Mucosa of descending colon (tissue), 3 donors: ENCODE measurements around the gene PLCB4. TPM values are rescaled to one million over a fixed set of nuclear protein-coding genes. Genes with fewer than 3 reads are reported as not detected.
A peak's percentile ranks its signal among the peaks of the same experiment; 100 is the strongest.

Experiments
- ATAC-seq: fragments of 200-7000 bp; cut with Tn5 transposase; one replicate; pipeline ENCODE4 v1.9.1; 2020; ENCODE audit warnings: mild to moderate bottlenecking, moderate library complexity
- DNase-seq, 3 donors: peaks; one replicate each; pipeline ENCODE4 v3.0.0-alpha.2; 2020
- H3K36me3 ChIP-seq: fragments of 200-600 bp; one replicate; pipeline ENCODE4 v1.8.0; 2021; ENCODE audit warnings: low read depth, mild to moderate bottlenecking
- H3K4me1 ChIP-seq: fragments of 200-600 bp; one replicate; pipeline ENCODE4 v1.8.0; 2021; ENCODE audit warnings: low read depth, mild to moderate bottlenecking
- H3K4me3 ChIP-seq: fragments of 200-600 bp; one replicate; pipeline ENCODE4 v1.8.0; 2021; ENCODE audit warnings: mild to moderate bottlenecking
- H3K9me3 ChIP-seq: fragments of 200-600 bp; one replicate; pipeline ENCODE4 v1.8.0; 2021; ENCODE audit warnings: mild to moderate bottlenecking
- CTCF ChIP-seq: fragments of 200-600 bp; IDR thresholded peaks from one replicate; pipeline ENCODE4 v1.8.0; 2022; ENCODE audit warnings: antibody characterized with exemption, mild to moderate bottlenecking
- intact Hi-C, 2 donors: fragments of 100-400 bp; cut with DNase I in 1 of 2; cut with micrococcal nuclease in 1 of 2; formaldehyde crosslinking; loops; one replicate each; pipeline versions ENCODE4 v1.11.0 to v1.11.1; 2022; cut with DNase I, micrococcal nuclease
- total RNA-seq, 3 donors: library from RNA; stranded (reverse); fragmentation: NEBNext Ultra II Directional in 2 of 3; extraction: Animal tissue kit (Norgen Biotek cat#: 25700) in 2 of 3; gene quantifications; one replicate each; pipeline versions ENCODE4 v1.2.1 to v1.2.4, GENCODE V29; 2021 to 2023
- donor health status: DM: no; HTN: no; CAD: no; lungs with moderate emphysema.
- donor health status: DM: no; HTN: no; CAD: no.
- donor health status: DM: no; HTN: yes; CAD: no.

Gene PLCB4
- total RNA-seq, 3 donors from 2014 or later, result 37.8 to 55.0 (median 51.2) TPM

DNA sequence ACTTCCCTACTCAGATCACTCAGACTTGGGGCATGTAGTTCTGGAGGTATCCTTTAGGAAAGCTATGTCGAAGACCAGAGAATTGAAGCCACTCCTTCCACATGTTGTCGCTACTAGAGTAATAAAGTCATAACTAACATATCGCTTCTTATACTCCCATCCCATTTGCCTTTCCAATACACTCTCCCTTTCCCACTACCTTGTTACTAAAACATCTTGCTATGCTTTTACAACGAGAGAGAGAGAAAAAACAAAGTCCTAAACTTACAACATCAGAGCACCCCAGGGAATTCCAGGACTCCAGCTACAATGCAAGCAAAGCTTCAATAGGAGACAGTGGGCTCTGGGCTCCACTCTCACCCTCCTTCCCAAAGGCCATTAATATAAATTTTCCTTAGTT, 440.4 kb downstream of the PLCB4 start:
- H3K4me3 ChIP-seq, result no peak overlapping the region
- no peaks in the 10 kb centered on the region for H3K4me1 ChIP-seq
- TF ChIP-seq CTCF, result no peak
- H3K9me3 ChIP-seq, result no peaks in the 10 kb centered on the region
- ATAC-seq (no peak), DNase-seq (no peak)
- no peaks in the 10 kb centered on the region for H3K36me3 ChIP-seq
- intact Hi-C loops, result no loop called here

- no peaks in the 10 kb centered on the region for H3K36me3 ChIP-seq
- ATAC-seq (no peak), DNase-seq (no peak)
- H3K9me3 ChIP-seq, result no peaks in the 10 kb centered on the region
- intact Hi-C loops, result no loop called here
- no peak overlapping the region for H3K4me3 ChIP-seq
- no peak for TF ChIP-seq CTCF
- H3K4me1 ChIP-seq, result peaks cover 3% of the 10 kb centered on the region
Measured at GRCh38 chr20:9510911-9511310, 442.0 kb downstream of the PLCB4 start.

DNA sequence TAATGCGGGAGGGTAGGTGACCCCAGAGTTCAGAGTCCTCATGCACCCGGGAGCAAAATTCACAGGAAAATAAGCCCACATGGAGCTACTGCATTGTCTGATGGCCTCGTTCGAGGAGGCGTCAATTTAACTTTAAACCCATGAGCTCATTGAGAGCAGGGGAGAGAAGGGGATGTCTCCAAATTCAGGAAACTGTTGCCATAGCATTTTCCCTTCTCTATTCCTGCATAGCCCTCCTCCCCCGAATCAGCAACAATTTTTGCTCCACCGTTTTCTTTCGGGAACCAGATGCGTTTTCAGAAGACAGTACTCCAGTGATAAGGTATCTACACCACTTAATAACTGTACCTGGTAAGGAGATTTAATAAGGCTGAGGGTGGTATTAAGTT, 445.2 kb downstream of the PLCB4 start:
- DNase-seq (no peak), ATAC-seq (no peak)
- Histone ChIP-seq H3K4me1 (peaks cover 3% of the 10 kb centered on the region), H3K36me3 (no peaks in the 10 kb centered on the region), H3K9me3 (no peaks in the 10 kb centered on the region), H3K4me3 (no peak overlapping the region)
- TF ChIP-seq CTCF, result no peak
- intact Hi-C loops, result no loop called here

DNA sequence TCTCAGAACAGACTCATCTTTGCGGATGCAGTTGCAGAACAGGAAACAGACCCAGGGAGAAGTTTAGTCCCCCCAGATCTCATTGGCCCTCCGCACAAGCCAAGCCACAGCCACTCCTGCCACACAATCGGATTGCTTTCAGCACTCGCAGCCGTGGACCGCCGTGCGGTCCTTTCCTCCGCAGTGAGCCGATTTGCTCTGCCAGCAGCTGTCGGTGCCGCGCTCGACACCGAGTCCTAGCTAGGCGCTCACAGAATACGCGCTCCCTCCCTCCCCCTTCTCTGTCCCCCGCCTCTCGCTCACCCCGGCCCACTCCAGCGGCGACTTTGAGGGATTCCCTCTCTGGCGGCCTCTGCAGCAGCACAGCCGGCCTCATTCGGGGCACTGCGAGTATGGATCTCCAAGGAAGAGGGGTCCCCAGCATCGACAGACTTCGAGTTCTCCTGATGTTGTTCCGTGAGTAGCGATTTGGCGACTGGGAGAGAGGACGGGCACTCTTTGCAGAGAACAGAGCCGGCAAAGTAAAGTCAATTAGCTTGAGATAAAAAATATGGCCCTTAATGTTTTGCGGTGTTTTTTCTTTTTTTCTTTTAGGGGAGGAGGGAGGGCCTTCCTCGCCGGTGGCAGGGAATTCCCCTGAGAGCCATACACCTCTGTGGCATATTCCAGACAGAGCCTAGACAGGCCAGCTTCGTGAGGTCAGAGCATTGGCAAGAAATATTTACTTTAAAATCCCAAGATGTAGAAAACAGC, 445.8 kb downstream of the PLCB4 start, which contains the start of gene LAMP5:
Gene LAMP5, plus strand, starts transcription at position 130 of the 753 bp plus-strand sequence. Its CDS starts 263 bp downstream, at position 393.
- DNase-seq, result peak in 1 of 3 donors; percentile 14
- intact Hi-C loops, result no loop called here
- no peak for TF ChIP-seq CTCF

GRCh38 chr20:9515214-9515585, 446.3 kb downstream of the PLCB4 start:
- peaks cover 3% of the 10 kb centered on the region for H3K4me1 ChIP-seq
- H3K9me3 ChIP-seq, result no peaks in the 10 kb centered on the region
- no peak for DNase-seq
- intact Hi-C loops, result no loop called here
- H3K4me3 ChIP-seq, result no peak overlapping the region
- H3K36me3 ChIP-seq, result no peaks in the 10 kb centered on the region
- TF ChIP-seq CTCF, result no peak
- ATAC-seq, result no peak

More for the DNA sequence above, 445.8 kb downstream of the PLCB4 start, which contains the start of gene LAMP5:
- Histone ChIP-seq H3K36me3 (no peaks in the 10 kb centered on the region), H3K4me3 (no peak within 1 kb of the TSS), H3K4me1 (peaks cover 3% of the 10 kb centered on the region), H3K9me3 (no peaks in the 10 kb centered on the region)
- peak; percentile 31 for ATAC-seq
